Astrocyte (in vitro differentiated cells and primary cell): ENCODE data around the gene BLOC1S3. TPM values are rescaled to one million over a fixed set of nuclear protein-coding genes. Genes with fewer than 3 reads are reported as not detected.

ENCODE experiments used
- DNase-seq: peaks from one replicate; pipeline ENCODE4 v3.0.0-alpha.2; 2010; ENCODE audit warnings: low read depth
- FAIRE-seq: peaks from 2 replicates; lab custom pipeline; 2011; peaks lifted over from hg19 to GRCh38; lab: Jason Lieb, UNC
- H2AFZ ChIP-seq: 2 replicates; pipeline ENCODE4 v1.6.0; 2012; ENCODE audit warnings: low read depth, low read length, inconsistent platforms
- H3K27ac ChIP-seq: 2 replicates; pipeline ENCODE4 v1.5.1; 2011; ENCODE audit warnings: low read depth, low read length, inconsistent platforms
- H3K27me3 ChIP-seq: 2 replicates; pipeline ENCODE4 v1.6.0; 2011; ENCODE audit warnings: low read length, inconsistent platforms; ENCODE audit not compliant: insufficient read depth
- H3K36me3 ChIP-seq: 2 replicates; pipeline ENCODE4 v1.5.1; 2011; ENCODE audit warnings: low read length, inconsistent platforms; ENCODE audit not compliant: insufficient read depth
- H3K4me1 ChIP-seq: 2 replicates; pipeline ENCODE4 v1.5.1; 2011; ENCODE audit warnings: low read length, inconsistent platforms; ENCODE audit not compliant: insufficient read depth
- H3K4me2 ChIP-seq: 2 replicates; pipeline ENCODE4 v1.6.0; 2012; ENCODE audit warnings: low read length, inconsistent platforms
- H3K4me3 ChIP-seq: 2 replicates; pipeline ENCODE4 v1.5.1; 2011; ENCODE audit warnings: low read depth, mild to moderate bottlenecking, low read length, inconsistent platforms; ENCODE audit not compliant: insufficient read depth
- H3K79me2 ChIP-seq: 2 replicates; pipeline ENCODE4 v1.6.0; 2012; ENCODE audit warnings: mild to moderate bottlenecking, low read length, inconsistent platforms; ENCODE audit not compliant: insufficient read depth
- H3K9ac ChIP-seq: 2 replicates; pipeline ENCODE4 v1.6.0; 2012; ENCODE audit warnings: mild to moderate bottlenecking, low read length, inconsistent platforms
- H3K9me3 ChIP-seq: 2 replicates; pipeline ENCODE4 v1.5.1; 2012; ENCODE audit warnings: low read depth, mild to moderate bottlenecking, low read length, inconsistent platforms; ENCODE audit not compliant: insufficient read depth
- H4K20me1 ChIP-seq: 2 replicates; pipeline ENCODE4 v1.6.0; 2012; ENCODE audit warnings: low read length, inconsistent platforms; ENCODE audit not compliant: insufficient read depth
- H3K27ac Mint-ChIP-seq: one replicate; pipeline ENCODE4 v1.8.0; 2021; ENCODE audit warnings: mild to moderate bottlenecking, mixed read lengths; ENCODE audit not compliant: unreplicated experiment
- H3K27me3 Mint-ChIP-seq: one replicate; pipeline ENCODE4 v1.8.0; 2021; ENCODE audit warnings: low read depth, mixed read lengths; ENCODE audit not compliant: unreplicated experiment
- H3K36me3 Mint-ChIP-seq: one replicate; pipeline ENCODE4 v1.8.0; 2021; ENCODE audit warnings: low read depth, mixed read lengths; ENCODE audit not compliant: unreplicated experiment
- H3K4me1 Mint-ChIP-seq: one replicate; pipeline ENCODE4 v1.8.0; 2021; ENCODE audit warnings: low read depth, mixed read lengths; ENCODE audit not compliant: unreplicated experiment
- H3K4me3 Mint-ChIP-seq: one replicate; pipeline ENCODE4 v1.8.0; 2021; ENCODE audit warnings: mild to moderate bottlenecking, moderate library complexity, mixed read lengths; ENCODE audit not compliant: unreplicated experiment
- H3K9me3 Mint-ChIP-seq: one replicate; pipeline ENCODE4 v1.8.0; 2021; ENCODE audit warnings: mild to moderate bottlenecking, mixed read lengths; ENCODE audit not compliant: unreplicated experiment
- EZH2 ChIP-seq: IDR thresholded peaks from 2 replicates; pipeline ENCODE4 v1.6.1; 2012; ENCODE audit warnings: mild to moderate bottlenecking, low read length, inconsistent platforms; ENCODE audit not compliant: insufficient read depth
- total RNA-seq: library from RNA; stranded (reverse); gene quantifications from 2 replicates; pipeline ENCODE4 v1.2.1, GENCODE V29; 2021
- TF ChIP-seq, protein P1 (sequence below): IDR thresholded peaks from 2 replicates; pipeline ENCODE4 v1.5.1; 2011; ENCODE audit warnings: low read depth, mild to moderate bottlenecking, inconsistent platforms, low read length, moderate library complexity; ENCODE audit not compliant: insufficient read depth

Gene BLOC1S3
- total RNA-seq, 1 donor from 2014 or later: 14.5 TPM

DNA sequence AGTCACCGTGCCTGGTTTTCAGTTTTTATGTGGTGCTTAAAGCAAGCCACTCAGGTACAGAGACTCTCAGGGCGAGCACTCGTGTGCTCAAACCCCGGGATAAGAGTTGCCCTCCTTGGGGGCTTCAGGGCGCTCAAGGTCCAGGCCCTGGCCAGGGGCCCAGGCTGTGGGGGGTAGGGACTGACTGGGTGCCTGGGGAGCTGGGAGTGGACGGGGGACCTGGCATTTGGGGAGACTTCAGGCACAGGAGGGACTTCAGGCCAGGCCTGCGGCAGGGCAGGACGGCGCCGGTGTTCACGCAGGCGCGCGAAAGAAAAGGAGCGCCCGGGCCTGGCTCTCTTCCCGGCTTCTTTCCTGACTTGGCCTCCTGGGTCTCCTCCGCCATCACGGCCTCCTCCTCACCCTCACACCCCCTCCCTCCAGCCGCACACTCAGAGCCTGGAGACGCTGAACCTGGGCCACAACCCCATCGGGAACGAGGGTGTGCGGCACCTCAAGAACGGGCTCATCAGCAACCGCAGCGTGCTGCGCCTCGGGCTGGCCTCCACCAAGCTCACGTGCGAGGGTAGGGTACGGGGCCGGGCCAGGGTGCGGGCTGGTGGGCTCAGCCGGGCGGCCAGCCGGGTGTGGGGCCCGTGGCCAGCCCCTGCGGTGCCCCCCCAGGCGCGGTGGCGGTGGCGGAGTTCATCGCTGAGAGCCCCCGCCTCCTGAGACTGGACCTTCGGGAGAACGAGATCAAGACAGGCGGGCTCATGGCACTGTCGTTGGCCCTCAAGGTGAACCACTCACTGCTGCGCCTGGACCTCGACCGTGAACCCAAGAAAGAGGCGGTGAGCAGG, 33.9 kb upstream of the BLOC1S3 start:
- H3K79me2 ChIP-seq: no peaks in the 10 kb centered on the region
- H3K9ac ChIP-seq: no peak overlapping the region
- no peak for FAIRE-seq
- DNase-seq: no peak
- Mint-ChIP-seq H3K27me3 (no peaks in the 10 kb centered on the region), H3K4me1 (peaks cover 2% of the 10 kb centered on the region), H3K9me3 (peaks cover 2% of the 10 kb centered on the region), H3K27ac (no peak overlapping the region), H3K36me3 (peaks cover 16% of the 10 kb centered on the region), H3K4me3 (no peak overlapping the region)
- no peak overlapping the region for H2AFZ ChIP-seq
- H3K27me3 ChIP-seq: no peaks in the 10 kb centered on the region
- H3K27ac ChIP-seq: no peak overlapping the region
- no peak overlapping the region for H3K4me2 ChIP-seq
- H3K36me3 ChIP-seq: peaks cover 3% of the 10 kb centered on the region
- H4K20me1 ChIP-seq: peaks cover 17% of the 10 kb centered on the region
- no peak overlapping the region for H3K4me3 ChIP-seq
- TF ChIP-seq, protein P1, sequence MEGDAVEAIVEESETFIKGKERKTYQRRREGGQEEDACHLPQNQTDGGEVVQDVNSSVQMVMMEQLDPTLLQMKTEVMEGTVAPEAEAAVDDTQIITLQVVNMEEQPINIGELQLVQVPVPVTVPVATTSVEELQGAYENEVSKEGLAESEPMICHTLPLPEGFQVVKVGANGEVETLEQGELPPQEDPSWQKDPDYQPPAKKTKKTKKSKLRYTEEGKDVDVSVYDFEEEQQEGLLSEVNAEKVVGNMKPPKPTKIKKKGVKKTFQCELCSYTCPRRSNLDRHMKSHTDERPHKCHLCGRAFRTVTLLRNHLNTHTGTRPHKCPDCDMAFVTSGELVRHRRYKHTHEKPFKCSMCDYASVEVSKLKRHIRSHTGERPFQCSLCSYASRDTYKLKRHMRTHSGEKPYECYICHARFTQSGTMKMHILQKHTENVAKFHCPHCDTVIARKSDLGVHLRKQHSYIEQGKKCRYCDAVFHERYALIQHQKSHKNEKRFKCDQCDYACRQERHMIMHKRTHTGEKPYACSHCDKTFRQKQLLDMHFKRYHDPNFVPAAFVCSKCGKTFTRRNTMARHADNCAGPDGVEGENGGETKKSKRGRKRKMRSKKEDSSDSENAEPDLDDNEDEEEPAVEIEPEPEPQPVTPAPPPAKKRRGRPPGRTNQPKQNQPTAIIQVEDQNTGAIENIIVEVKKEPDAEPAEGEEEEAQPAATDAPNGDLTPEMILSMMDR: no peak
- TF ChIP-seq EZH2: no peak
- no peaks in the 10 kb centered on the region for H3K9me3 ChIP-seq
- H3K4me1 ChIP-seq: no peaks in the 10 kb centered on the region

DNA sequence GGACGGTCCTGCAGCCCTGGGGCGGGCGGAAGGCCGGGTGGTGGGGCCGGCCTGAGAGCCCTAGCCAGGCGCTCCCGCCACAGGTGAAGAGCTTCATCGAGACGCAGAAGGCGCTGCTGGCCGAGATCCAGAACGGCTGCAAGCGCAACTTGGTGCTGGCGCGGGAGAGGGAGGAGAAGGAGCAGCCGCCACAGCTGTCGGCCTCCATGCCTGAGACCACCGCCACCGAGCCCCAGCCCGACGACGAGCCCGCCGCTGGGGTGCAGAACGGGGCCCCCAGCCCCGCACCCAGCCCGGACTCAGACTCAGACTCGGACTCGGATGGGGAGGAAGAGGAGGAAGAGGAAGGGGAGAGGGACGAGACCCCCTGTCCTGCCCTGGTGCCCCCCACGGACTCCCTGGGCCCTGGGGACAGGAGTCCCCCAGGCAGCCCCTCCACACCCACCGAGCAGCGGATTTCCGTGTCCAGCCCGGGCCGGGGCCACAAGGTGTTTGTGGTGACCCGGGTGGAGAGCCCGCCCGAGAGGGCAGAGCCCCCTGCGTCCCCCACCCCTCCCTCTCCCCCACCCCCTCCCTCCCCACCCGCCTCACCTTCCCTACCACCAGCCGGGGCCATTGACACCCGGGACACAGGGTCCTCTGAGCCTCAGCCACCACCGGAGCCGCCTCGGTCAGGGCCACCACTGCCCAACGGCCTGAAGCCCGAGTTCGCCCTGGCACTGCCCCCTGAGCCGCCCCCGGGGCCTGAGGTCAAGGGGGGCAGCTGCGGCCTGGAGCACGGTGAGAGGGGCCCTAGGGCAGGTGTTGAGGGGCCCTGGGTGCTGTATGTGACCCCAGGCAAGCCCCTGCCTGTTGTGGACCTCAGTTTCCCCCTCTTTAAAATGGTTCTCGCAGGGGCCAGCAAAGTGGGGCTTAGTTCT, 33.1 kb upstream of the BLOC1S3 start:
- H3K4me1 ChIP-seq: no peaks in the 10 kb centered on the region
- no peak overlapping the region for H3K4me2 ChIP-seq
- H3K9ac ChIP-seq: no peak overlapping the region
- H3K4me1 Mint-ChIP-seq: peaks cover 2% of the 10 kb centered on the region
- H3K9me3 ChIP-seq: no peaks in the 10 kb centered on the region
- DNase-seq (no peak), FAIRE-seq (no peak)
- no peak for TF ChIP-seq EZH2
- TF ChIP-seq, protein P1: no peak
- peaks cover 3% of the 10 kb centered on the region for H3K36me3 ChIP-seq
- H3K27ac Mint-ChIP-seq: no peak overlapping the region
- H3K27me3 Mint-ChIP-seq: no peaks in the 10 kb centered on the region
- H3K27ac ChIP-seq: no peak overlapping the region
- no peak overlapping the region for H2AFZ ChIP-seq
- H3K79me2 ChIP-seq: no peaks in the 10 kb centered on the region
- H3K9me3 Mint-ChIP-seq: peaks cover 2% of the 10 kb centered on the region
- H4K20me1 ChIP-seq: peaks cover 16% of the 10 kb centered on the region
- peaks cover 24% of the 10 kb centered on the region for H3K36me3 Mint-ChIP-seq
- H3K27me3 ChIP-seq: no peaks in the 10 kb centered on the region
- no peak overlapping the region for H3K4me3 Mint-ChIP-seq
- no peak overlapping the region for H3K4me3 ChIP-seq
